Stimulated activated CD8-positive, alpha-beta memory T cell treated with anti-CD3 and anti-CD28 coated beads, Interleukin-2, amount 100 ng/mL, for 1 hour (primary cell): Measurements from ENCODE around the gene ASPSCR1.

Source experiments
- DNase-seq, 2 donors: peaks; one replicate each; pipeline ENCODE4 v3.0.0-alpha.2; 2020; ENCODE audit warnings: low read depth in 2 of 2

The ASPSCR1 gene

GRCh38 chr17:82012640-82013295 lies 35.3 kb downstream of the ASPSCR1 start:
- no peak for DNase-seq

GRCh38 chr17:82013341-82013740 lies 35.9 kb downstream of the ASPSCR1 start:
- DNase-seq, result no peak

- DNase-seq, result no peak
Observed at GRCh38 chr17:82013772-82014321, 36.4 kb downstream of the ASPSCR1 start.

DNA sequence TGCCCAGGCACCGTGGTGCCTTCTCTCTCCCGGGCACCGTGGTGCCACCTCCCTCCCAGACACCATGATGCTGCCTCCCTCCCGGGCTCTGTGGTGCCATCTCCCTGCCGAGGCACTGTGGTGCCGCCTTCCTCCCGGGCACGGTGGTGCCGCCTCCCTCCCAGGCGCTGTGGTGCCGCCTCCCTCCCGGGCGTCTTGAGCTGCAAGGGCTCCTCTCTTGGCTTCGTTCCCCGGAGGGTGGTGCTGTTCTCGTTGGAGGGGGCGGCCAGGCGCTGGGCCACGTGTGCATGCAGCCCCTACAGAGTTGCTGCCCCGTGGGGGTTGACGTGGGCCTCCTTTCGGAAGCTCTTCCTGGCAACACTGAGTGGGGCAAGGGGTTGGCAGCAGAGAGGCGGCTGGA lies 37.0 kb downstream of the ASPSCR1 start:
- DNase-seq, result no peak

GRCh38 chr17:82014971-82015310 lies 37.5 kb downstream of the ASPSCR1 start:
- no peak for DNase-seq

GRCh38 chr17:82015311-82015971 lies 38.0 kb downstream of the ASPSCR1 start:
- no peak for DNase-seq

DNA sequence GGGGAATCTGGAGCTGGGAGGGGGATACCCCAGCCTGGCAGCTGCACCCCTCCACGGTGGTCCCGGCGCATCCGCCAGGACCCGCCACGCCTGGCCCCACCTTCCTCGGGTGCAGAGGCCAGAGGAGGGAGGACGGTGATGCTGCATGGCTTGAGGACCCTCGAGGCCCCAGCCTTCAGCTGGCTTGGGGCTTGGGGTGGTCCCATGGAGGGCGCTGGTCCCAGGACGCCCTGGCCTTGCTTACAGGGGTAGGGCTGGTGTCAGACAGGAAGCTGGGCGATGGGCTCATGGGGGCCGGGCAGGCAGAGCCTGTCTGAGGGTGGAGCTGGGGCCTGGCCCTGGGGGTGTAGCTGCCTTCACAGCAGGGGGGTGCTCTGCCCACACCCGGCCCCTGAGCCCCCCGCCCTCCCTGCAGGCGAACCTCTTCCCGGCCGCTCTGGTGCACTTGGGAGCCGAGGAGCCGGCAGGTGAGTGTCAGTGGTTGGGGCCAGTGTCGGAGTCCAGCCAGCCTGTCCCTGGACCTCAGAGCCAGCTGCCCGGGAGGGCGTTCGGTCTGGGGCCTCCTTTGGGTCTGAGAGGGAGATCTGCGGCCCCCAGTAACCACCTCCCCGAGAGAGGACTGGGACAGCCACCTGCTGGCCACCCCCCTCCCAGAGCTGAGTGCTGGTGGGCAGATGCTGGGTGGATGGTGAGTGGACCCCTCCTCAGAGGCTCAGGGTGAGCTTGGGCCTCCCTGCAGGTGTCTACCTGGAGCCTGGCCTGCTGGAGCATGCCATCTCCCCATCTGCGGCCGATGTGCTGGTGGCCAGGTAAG lies 38.8 kb downstream of the ASPSCR1 start:
- DNase-seq, result no peak

- DNase-seq, result no peak
Observed at GRCh38 chr17:82016875-82017459, 39.5 kb downstream of the ASPSCR1 start.

GRCh38 chr17:82017612-82018151 lies 40.3 kb downstream of the ASPSCR1 start:
- DNase-seq, result no peak

- no peak for DNase-seq
Observed at GRCh38 chr17:82018152-82018988, 40.9 kb downstream of the ASPSCR1 start.

DNA sequence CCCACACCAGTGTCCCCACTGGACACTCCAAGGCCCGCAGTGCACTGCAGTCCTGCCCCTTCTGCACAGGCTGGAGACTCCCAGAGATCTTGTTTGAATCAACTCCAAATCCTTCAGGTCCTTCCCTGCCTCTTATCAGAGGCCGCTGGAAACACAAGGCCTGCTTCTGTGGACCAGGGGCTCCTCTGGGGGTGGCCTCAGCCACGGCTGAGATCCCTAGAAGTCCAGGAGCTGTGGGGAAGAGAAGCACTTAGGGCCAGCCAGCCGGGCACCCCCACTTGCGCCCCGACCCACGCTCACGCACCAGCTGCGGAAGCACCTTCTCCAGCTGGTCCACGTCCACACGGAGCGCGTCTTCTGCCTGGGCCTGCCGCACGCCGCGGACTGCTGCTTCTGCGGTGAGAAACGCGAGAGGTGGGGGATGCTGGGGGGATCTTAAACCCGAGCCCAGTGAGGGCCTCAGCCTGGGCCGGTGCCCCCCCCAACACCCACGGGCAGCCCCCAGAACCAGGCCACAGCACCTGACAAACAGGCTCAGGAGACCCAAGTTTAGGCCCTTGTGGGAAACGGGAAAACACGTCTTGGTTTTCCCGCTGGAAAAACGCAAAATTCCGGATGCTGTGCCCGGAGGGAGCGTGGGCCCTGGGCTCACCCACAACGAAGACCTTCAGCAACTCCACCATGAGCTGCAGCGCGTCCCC lies 41.7 kb downstream of the ASPSCR1 start:
- no peak for DNase-seq

- DNase-seq, result peak; percentile 29 to 39
Observed at GRCh38 chr17:82019690-82020571, 42.5 kb downstream of the ASPSCR1 start.

DNA sequence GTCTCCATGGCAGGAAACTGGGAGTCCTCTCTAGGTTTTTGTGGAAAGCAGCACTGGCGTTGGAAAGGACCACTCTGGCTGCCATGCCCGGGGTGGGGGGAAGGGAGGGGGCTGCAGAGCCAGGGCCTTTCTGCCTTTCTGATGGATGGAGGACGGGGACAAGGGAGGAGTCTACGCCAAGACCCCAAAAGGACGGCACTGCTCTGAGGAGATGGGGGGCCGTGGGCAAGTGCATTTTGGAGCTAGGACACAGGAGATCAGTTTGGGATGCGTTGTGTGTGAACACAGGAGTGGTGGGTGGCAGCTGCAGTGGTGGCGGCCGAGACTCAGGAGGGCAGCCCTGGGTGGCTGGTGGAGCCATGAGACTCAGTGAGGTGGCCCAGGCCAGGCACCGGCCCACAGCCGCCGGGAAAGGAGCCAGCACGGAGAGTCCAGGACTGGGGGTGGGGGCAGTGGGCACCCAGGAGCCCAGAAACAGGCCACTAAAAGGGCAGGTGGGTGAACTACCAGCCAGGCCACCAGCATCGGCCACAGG lies 43.2 kb downstream of the ASPSCR1 start:
- no peak for DNase-seq

DNA sequence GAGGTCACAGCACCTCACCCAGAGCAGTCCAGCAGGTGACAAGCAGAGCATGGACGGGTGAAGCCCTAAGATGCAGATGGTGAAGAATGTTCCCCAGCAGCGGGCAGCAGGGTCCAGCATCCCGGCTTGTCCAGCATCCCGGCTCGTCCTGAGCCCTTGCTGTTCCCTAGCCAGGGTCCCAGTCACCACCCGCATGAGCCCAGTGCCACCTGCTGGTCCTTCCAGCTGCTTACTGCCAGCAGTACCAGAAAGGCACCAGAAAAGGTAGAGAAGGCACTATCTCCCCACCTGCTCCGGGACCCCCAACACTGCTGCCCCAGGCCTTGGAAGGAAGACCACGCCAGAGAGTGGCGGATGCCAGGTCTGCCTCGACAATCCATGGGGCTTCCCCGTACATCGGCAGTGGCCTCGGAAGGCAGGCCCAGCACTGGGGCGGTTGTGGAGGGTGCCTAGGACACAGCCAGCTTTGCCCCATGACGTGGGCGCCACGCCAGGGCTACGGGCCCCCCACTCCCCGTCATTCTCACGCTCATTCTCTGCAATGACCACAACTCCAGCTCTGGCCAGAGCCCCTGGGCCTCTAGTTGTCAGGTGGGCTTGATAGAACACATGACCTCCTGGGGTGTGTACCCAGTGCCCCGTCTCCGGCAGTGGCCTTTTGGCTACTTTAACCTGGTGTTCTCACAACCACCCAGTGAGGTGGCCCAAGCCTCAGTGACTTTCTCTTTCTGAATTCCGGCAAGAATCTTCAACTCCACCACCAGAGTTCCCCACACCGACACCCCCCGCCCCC lies 43.9 kb downstream of the ASPSCR1 start:
- DNase-seq, result peak in 1 of 2 donors; percentile 23

DNA sequence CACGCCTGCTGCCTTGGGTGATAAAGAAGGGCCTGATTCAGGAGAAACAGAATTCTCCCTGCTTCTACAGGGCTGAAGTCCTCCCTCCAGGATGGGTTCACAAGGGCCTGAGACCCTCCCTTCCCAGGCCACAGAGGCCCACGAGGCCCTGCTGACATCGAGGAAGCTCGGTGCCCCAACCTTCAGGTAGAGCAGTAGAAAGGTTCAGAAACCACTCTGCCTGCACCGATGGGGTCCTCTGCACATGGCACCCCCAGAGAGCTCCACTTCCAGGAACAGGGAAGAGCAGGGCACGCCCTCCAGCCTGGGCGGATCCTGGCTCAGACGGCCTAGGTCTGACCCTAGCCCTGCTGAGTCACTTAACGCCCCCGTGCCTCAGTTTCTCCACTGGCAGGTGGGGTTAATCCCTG lies 44.5 kb downstream of the ASPSCR1 start:
- DNase-seq, result no peak

GRCh38 chr17:82022310-82022980 lies 45.0 kb downstream of the ASPSCR1 start, which contains the start of gene CENPX:
TSS of gene CENPX (minus strand) at chr17:82022878. CDS start at chr17:82022861, 17 bp downstream.
- no peak for DNase-seq

DNA sequence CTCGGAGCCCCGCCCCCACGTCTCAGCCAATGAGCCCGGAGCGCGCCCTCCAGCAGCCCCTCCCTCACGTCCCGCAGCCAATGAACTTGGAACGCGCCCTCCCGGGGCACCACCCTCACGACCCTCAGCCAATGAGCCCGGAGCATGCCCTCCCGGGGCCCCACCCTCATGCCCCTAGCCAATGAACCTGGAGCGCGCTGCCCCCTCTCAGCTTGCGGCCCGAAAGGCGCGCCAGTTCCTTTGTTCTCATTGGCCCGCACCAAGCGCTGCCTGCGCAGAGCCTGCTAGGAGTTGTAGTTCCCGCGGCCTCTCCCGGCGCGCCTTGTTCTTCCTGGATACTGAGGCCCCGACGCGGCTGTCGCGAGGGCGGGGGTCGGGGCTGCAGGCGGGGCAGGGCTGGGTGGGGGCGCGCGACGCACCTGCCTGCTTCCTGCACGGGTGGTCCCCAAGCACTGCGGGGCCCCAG lies 45.6 kb downstream of the ASPSCR1 start, which contains the start of gene LRRC45:
LRRC45 (plus strand) TSS at position 325 of the 466 bp plus-strand sequence. CDS start 339 bp downstream, outside the sequence.
- DNase-seq, result peak; percentile 99 to 100
